ENCODE results near the gene SYT14. TPM values are rescaled to one million over a fixed set of nuclear protein-coding genes. Genes with fewer than 3 reads are reported as not detected.

The SYT14 gene
- total and polyA plus RNA-seq, 2 of the 4 experiments (the other 2 are of a cell fraction) = 0.14 to 1.3 TPM

DNA sequence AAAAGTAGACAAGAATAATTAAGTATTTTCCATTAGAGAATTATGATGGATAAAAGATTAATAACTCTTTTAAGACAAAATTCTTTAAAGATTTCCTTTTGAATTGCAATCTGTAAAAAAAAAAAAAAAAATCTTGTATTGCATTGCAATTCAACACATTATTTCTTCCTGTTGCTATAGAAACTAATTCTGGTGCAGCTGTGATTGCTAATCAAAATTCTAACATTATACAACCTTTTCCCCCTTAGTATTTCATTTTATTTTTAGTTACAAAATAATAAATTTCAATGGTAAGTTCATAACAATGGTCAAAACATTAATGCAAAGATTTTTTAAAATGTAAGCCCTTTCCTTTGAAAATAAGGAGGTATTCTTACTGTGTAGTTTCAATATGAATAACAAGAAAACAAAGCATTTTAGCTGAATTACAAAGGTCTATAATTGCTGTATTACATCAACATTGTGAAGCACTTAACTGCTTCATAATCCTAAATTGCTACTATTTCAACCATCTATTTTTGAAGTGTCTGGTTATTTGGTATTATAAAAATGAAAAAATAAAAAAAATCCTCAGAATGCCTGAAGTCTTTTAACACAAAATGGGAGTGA is 135.0 kb downstream of the SYT14 start:
- no peak overlapping the region for H3K56ac ChIP-seq (ENCODE audit: extremely low read depth, insufficient read depth, low read length)
- dilution Hi-C loops (cut with HindIII; ENCODE audit: low sequenced_read_pairs, unreplicated experiment) = no loop called here
- ATAC-seq (ENCODE audit: low read depth) (no peak), DNase-seq (no peak)
- no peak overlapping the region for H2BK20ac ChIP-seq (ENCODE audit: low read depth, low read length)
- intact Hi-C loops (cut with micrococcal nuclease) = no loop called here
- H2BK5ac ChIP-seq (ENCODE audit: low read depth, low read length, poor library complexity, severe bottlenecking) = no peak overlapping the region
- TF ChIP-seq CTCF (conservative IDR thresholded peaks at IDR 0.05; ENCODE audit: low read depth, low read length) = no peak
- no peak for TF ChIP-seq ELK1 (IDR thresholded peaks at IDR 0.05; ENCODE audit: borderline replicate concordance, low read depth, low read length)
- TF ChIP-seq NFE2L2 (IDR thresholded peaks at IDR 0.05; ENCODE audit: low read depth, low read length) = no peak
- TF ChIP-seq RAD21 (IDR thresholded peaks at IDR 0.05; ENCODE audit: low read length) = no peak
- no peak for TF ChIP-seq RFX5 (IDR thresholded peaks at IDR 0.05; ENCODE audit: low read depth, low read length)
- H4K5ac ChIP-seq (ENCODE audit: low read depth, low read length) = no peak overlapping the region
- no peak overlapping the region for H2BK120ac ChIP-seq (ENCODE audit: low read depth, low read length)
- no TSS peak for BruUV-seq (replicated peaks)
- no peak overlapping the region for H3K4ac ChIP-seq (ENCODE audit: low read depth, low read length)
- H3K4me1 ChIP-seq (ENCODE audit: control insufficient read depth, insufficient read depth, low read length) = no peaks in the 10 kb centered on the region
- no peak overlapping the region for H3K9ac ChIP-seq (ENCODE audit: low read depth, low read length)
- in situ Hi-C loops (cut with MboI; ENCODE audit: low sequenced_read_pairs) = no loop called here
- H3K9me1 ChIP-seq (ENCODE audit: insufficient read depth, low read length) = no peaks in the 10 kb centered on the region
- no peak overlapping the region for H2AK5ac ChIP-seq (ENCODE audit: low read depth, low read length)
- no peak overlapping the region for H3K4me3 ChIP-seq (ENCODE audit: insufficient read depth, low read depth, low read length)
- no peak overlapping the region for H4K8ac ChIP-seq (ENCODE audit: low read depth in 2 of 2, low read length in 2 of 2)
- ChIA-PET POLR2A (ENCODE audit: unreplicated experiment) (no interaction called here), CTCF (interaction anchor here (1.7 kb wide), 1 partner anchor 15 kb away, joined by 5 read pairs; no protein-coding TSS in a partner anchor)
- H3K18ac ChIP-seq (ENCODE audit: low read depth, low read length) = no peak overlapping the region
- no peaks in the 10 kb centered on the region for H4K20me1 ChIP-seq (ENCODE audit: insufficient read depth, low read length)
- H2AK9ac ChIP-seq (replicated peaks; ENCODE audit: low read depth, low read length, poor library complexity) = no peak overlapping the region
- no peak overlapping the region for H3K27ac ChIP-seq (ENCODE audit: insufficient read depth, low read length)
- H2AFZ ChIP-seq (replicated peaks; ENCODE audit: low read length, poor library complexity) = no peak overlapping the region
- no peak overlapping the region for H4K91ac ChIP-seq (ENCODE audit: insufficient read depth, low read depth, low read length)
- H3K23ac ChIP-seq (ENCODE audit: low read depth, low read length) = no peak overlapping the region
- no peaks in the 10 kb centered on the region for H3K36me3 ChIP-seq (ENCODE audit: control insufficient read depth, insufficient read depth, low read length)
- H3K4me2 ChIP-seq (ENCODE audit: low read depth, low read length) = no peak overlapping the region
- H2BK15ac ChIP-seq (ENCODE audit: low read depth, low read length) = no peak overlapping the region
- H3K27me3 ChIP-seq (ENCODE audit: control insufficient read depth, insufficient read depth, low read length) = no peaks in the 10 kb centered on the region
- no peak overlapping the region for H3K14ac ChIP-seq (replicated peaks; ENCODE audit: low read depth, low read length)
- H3K9me3 ChIP-seq (ENCODE audit: control insufficient read depth, insufficient read depth, low read length) = no peaks in the 10 kb centered on the region
- H3K79me1 ChIP-seq (ENCODE audit: low read depth in 1 of 2, low read length in 2 of 2) = no peaks in the 10 kb centered on the region
